ENCODE data around the gene KIF26A. TPM values are rescaled to one million over a fixed set of nuclear protein-coding genes. Genes with fewer than 3 reads are reported as not detected.
A peak's percentile ranks its signal among the peaks of the same experiment; 100 is the strongest.

Gene KIF26A
- total RNA-seq = 23.8 and 31.8 TPM in 2 replicates

DNA sequence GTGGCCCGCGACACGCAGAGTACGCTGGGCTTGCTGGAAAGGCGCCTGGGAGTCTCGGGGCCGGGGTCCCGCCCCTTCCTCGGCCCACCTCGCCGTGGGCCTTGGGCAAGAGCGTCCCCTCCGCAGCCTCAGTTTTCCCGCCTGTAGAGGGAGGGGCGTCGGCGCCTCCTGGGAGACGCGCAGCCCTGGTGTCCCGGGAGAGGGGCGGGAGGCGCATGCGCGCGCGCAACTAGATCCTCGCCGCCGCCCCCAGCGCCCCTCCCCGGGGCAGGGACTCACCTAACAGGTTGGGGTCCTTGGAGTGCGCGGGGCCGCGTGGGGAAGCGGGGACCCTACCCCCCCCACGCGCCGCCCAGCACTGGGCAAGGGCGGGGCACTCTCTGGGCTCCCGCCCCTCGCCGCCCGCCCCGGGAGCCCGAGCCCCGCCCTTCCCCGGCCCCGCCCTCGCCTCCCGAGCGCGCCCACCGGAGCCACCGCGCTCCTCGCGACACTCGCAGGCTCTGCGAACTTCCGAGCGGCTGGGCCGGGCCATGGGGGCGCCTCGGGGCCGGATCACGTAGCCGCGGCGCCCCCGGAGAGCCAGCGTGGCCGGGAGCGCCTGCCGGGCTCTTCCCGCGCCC is at the start of gene KIF26A:
TSS of gene KIF26A (plus strand) at position 490 of the 620 bp plus-strand sequence. CDS start 136 bp downstream, outside the sequence.
- DNase-seq = no peak

DNA sequence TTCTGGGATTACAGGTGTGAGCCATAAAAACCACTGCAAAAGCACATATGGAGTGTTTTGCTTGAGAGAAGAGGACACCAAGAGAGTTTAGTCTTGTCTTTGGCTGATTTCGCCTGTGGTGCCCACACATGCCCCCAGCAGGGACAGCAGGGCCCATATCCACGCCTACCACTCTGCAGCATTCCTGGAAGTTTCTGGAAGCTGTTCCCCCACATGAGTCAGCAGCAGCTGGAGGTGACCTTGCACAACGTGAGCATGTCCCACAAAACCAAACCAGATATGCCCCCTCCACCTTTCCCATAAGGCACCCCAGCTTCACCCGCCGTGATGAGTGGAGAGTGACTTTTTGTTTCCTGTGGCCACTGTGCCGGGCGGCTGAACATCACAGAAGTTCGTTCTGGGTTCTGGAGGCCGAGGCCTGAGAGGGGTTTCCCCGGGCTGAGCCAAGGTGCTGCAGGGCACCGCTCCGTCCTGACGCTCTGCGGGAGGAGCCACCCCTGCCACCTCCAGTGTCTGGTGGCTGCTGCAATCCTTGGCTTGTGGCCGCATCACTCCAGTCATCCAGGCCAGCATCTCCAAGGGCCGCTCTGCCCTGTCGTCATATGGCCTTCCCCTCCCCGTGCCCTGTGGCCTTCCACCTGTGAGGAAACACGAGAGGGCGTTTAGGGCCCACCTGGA is 48.2 kb upstream of the KIF26A start:
- no peak for DNase-seq

DNA sequence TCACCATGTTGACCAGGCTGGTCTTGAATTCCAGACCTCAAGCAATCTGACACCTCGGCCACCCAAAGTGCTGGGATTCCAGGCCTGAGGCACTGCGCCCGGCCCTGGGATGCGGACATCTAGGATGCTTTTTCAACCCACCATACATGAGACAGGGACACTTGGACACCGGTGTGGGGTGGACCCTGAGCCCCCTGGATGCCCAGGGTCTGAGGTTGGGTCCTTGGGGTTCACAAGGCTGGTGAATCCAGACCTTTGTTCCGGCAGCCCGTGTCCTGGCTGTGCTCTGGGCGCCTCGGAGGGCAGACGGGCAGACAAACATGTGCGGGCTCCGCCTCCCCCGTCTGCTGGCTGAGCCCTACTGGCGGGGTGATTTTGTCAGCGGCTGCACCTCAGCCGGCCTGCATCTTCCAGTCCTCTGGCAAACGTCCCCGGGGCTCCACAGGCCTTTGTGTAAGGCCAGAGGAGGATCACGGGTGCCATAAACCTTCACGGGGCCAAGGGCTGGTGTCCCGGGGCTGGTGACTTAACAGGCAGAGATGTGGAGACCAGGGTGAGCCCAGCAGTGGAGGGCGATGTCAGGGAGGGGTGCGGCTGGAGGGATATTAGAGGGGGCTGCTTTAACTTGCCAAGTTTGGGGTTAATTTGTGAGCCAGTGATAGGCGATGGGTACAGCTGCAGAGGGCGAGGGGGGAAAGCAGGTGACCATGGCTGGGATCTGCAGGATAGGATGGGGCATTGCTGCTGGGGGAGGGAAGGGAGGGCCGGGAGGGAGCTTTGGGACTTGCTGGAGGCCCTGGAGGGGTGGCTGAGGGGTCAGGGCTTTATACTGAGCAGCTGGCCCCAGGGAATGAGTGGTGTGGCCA is 47.1 kb upstream of the KIF26A start:
- no peak for DNase-seq

DNA sequence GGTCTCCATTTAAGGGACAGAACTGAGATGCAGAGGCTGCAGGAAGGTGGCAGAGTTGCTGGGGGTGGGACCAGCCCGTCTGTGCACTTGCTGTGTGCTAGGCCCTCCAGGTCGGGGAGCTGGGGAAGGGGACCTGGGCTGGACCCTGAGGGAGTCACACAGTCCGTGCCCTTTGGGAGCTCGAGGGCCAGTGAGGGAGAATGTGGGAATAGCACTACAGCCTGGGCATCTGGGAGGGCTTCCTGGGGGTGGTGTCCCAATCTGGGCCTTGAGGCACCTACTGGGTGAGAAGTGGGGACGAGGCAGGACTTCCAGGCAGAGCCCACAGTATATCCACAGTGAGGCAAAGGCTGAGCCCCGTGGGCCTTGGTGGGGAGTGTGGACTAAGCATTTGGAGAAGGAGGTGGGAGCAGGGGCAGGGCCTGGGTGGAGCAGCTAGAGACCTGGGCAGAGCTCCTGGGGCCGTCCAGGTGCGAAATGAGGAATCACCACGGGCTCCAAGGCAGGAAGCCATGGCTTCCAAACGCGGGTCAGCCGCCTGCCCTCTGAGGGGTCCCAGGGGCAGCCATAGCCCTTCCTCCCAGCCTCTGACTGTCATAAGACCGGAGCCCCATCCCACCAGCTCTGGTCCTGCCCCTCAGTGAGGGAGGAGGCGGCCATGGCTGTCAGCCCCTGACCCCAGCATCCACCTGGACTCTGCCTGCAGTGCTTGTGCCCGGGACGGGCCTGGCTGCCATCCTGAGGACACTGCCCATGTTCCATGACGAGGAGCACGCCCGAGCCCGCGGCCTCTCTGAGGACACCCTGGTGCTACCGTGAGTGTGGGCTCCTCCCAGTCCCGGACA is 46.2 kb upstream of the KIF26A start:
- DNase-seq = no peak

DNA sequence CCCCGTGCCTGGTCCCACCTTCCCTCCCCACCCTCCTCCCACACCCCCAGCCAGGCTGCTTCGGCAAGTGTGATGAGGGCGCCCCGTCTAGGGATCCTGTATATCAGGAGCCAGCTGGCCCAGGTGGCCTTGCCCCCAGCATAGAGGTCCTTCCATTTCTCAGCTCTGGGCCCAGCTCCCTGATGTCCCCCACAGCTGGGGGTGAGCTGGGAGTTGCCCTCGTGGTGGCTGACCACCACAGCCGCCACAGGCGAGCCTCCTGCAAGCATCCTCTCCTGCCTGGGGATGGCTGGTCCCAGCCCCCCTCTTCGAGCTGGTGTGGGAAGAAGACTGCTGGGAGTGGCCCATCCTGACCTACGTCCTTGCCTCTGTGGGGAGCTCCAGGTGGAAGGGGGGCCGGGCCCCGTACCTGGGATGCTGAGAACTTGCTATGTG is 45.4 kb upstream of the KIF26A start:
- no peak for DNase-seq

DNA sequence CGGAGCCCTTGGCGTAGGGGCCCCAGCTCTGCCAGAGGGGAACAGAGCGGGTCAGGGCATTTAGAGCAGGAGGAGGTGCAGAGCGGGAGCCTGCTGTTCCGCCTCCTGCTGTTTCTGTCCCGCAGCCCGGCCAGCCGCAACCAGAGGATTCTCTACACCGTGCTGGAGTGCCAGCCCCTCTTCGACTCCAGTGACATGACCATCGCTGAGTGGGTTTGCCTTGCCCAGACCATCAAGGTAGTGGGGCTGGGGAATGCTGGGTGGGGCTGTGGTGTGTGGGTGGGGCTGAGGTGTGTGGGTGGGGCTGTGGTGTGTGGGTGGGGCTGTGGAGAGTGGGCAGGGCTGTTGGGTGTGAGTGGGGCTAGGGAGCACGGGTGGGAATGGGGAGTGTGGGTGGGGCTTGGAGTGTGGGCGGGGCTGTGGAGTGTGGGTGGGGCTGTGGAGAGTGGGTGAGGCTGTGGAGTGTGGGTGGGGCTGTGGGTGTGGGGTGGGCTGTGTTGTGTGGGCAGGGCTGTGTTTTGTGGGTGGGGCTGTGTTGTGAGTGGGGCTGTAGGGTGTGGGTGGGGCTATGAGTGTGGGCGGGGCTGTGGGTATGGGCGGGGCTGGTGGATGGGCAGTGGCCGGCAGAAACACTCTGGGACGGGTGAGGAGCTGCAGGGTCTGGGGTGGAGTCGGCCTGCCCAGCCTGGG is 44.9 kb upstream of the KIF26A start:
- peak; percentile 8 for DNase-seq

DNA sequence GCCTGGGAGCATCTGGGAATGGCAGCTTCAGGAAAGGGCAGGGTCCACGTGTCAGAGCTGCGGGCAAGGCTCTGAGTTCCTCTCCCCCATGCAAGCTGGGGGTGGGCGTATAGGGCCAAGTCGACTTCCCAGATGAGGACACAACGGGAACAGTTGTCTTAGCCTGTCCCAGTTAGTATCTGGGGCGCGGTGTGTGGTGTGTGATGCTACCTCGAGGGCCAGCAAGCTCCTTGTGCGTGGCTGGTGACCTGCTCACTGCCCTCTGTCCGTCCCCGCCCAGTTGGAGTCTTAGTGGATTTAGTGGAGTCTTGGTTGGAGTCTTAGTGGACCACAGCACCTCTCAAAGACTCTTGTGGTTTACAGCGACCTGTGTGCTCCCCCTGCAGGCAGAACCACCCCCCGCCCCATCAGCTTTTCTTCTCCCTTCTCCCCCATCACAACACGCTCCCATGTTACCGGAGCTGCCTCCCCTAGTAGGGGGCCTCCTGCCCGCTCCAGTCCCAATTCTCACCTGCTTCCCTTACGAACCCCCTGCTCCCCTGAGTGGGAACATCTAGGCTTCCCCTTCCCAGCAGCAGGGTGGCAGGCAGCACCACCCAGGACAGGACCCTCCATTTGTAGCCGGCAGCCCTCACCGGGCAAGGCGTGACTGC is 44.2 kb upstream of the KIF26A start:
- DNase-seq = peak; percentile 6

DNA sequence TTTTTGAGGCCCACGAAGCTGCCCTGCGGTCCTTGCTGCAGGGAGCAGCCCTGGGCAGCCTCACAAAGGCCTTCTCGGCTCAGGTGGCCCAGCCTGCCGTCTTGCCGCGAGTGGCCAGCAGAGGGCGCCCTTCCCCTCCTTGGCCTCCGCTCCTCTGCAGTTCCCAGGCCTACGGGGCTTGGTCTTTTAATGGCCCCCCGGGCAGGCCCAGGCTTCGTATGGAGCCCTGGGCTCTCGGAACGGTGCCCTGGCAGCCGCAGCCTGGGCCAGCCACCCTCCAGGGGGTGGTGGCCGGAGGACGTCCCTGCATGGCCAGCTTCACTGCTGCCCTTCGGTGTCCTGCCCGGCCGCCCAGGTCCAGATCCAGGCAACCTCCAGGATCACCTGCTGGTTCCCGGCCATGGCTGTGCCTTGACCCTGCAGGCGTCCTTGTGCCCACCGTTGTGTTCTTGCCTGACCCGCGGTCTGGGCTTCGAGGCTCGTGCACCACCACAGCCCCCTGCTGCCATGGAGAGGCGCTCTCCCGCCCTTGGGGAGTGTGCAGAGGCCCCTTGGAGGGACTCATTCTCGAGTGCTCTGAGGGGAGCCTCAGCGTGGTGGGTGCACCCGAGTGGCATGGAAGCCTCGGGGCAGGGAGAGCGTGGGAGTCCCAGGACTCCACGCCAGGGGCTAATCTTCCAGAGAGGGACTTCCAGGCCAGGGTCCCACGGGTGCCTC is 43.5 kb upstream of the KIF26A start:
- peak; percentile 75 for DNase-seq

DNA sequence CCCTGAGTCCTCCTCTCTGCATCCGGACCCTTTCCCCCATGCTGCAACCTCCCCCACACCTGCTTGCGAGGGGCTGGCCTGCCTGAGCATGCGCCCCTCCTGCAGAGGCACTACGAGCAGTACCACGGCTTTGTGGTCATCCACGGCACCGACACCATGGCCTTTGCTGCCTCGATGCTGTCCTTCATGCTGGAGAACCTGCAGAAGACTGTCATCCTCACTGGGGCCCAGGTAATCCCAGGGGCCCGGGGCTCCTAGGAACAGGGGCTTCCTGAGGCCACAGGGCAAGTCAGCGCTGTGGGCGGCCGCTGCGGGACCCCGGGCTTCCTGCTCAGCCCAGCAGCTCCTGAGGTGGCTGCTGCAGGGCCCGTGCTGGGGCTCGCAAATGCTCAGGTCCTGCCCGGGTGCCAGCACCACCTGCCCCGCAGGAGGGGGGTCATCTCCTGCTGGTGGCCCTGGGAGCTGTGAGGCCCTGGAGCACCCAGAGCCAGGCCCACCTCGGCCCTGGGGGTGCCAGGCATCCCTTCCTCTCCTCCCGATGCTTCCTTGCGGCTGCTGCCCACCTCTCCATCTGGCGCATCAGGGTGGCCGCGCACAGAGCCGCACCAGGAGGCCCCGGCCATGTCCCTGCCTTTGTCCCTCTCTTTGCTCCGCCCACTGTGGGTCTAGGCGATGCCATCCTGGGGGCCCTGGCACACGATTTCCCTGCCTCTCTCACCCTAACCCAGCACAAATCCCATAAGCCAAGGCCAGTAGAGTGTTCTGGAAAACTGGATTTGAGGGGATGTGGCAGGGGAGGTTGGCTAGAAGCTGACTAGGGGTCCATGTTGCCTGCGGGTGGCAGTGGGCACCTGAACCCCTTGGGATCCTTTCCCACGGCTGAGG is 42.7 kb upstream of the KIF26A start:
- no peak for DNase-seq

DNA sequence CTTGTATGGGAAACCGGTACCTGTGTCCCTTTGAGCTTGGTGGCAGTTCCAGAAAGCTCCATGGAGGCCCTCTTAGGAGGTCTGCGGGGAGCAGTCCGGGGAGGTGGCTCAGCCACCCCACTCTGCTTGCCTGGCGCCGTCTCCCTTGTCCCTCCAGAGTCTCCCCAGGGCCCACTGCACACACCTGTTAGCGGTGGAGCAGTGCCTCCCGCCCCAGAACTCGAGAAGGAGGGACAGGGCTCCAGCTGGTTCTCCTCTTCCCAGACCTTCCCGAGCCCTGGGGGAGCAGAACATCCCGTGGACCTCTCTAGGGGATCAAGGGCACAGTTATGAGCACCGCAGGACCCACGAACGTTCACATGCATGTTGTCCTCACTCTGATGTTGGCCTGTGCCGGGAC is 42.1 kb upstream of the KIF26A start:
- DNase-seq = no peak

DNA sequence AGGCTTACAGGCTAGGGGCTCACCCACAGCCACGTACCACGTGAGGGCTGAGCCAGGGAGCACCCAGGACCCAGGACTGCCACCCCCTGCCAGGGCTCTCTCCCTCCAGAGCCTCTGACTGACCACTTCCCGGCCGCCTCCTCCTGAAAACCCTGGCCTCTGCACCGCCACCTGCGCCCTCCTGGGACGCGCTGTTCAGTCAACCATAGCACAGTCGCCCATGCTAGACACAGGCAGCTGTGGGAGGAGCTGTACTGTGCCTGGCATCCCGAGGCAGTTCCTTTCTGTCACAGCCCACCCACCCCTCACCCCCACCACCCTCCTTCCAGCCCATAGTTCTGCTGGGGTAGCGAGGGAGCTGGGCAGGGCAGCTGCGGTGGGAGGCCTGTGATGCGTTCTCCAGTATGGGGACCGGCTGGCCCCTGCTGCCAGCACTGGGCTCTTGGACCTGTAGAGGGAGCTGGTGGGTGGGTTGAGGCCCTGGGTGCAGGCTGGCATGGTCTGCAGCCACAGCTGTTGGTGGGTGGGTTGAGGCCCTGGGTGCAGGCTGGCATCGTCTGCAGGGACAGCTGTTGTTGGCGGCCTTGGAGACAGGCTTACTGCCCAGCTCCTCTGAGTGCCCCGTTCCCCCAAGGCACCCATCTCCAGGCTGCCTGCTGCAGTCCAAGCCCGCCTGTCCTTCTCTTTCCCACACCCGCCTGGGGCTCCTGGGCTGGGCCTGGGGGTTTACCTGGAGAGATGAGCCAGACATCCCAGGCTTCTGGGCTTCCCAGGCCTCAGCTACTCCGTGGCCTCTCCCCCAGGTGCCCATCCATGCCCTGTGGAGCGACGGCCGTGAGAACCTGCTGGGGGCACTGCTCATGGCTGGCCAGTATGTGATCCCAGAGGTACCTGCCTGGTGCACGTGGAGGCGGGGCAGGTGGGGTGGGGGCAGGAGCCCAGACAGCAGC is 41.4 kb upstream of the KIF26A start:
- DNase-seq = peak; percentile 11

DNA sequence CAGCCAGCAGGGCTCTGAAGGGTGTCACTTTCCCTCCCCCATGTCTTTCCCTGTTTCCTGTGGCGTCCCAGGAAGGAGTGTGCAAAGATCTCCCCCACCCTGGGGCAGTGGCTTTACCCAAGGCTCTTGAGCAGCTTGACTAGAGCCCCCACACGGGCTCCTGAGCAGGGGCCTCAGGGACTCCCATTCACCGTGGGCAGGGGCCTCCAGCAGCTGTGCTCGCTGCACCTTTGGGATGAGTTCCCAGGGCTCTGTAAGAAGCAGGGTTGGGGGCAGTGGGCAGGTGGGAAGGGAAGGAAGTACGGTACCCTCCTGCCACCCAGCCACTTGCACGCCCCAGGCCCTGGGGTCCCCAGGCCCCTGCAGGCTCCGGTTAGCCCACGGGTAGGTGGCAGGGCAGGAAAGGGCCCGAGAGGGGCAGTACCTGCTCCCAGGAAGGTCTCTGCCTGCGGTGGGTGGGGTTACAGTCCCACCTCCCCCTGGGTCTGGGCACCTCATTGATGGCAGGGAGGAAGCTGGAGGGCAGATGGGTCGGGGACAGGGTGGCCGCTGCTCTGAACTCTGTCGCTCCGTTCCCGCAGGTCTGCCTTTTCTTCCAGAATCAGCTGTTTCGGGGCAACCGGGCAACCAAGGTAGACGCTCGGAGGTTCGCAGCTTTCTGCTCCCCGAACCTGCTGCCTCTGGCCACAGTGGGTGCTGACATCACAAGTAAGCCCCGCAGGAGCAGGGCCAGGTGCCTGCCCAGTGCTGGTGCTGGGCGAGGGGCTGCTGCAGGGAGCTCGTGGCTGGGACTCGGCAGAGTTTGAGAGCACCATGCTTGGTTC is 39.9 kb upstream of the KIF26A start:
- no peak for DNase-seq

DNA sequence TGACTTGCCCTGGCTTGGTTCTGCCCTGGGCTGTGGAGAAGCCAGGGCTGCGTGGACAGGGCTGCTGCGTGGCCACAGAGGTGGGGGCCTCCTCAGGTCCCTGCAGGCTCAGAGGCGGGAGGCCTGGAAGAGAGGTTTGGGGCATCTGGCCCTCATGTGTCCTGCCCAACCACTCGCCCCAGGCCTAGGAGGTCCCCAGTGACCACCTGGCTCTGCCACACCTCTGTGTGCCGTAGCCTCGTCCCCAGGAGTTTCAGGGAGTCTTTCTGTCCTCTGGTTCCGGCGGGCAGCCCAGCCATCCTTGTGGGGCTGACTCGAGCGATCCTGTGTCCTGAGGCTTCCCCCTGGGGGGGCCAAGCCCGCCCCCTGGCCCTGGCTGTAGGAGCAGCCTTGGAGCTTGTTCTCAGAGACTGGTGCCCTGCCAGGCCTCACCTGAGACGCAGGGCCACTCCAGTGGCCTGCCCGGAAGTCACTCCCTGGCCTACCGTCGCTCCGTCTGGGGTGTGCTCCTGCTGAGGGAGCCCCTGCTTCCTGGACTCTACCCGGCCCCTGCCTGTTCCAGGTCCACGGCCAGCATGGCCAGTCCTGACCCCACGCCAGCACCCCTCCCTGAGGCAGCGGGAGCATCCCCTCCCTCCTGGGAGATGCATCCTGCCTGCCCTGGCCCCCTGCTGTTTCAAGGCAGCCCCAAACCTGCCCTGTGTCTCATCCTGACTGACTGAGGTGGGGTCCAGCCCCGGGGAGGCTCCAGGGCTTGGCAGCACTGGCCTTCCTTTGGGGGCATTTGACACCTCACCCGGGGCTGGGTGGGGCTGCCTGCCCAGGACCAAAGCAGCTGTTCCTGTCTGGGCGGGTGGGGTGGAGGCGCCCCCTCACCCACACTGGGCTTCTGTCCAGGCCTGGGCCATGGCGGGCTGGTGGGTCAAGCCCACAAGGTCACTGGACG is 39.0 kb upstream of the KIF26A start:
- DNase-seq = no peak

DNA sequence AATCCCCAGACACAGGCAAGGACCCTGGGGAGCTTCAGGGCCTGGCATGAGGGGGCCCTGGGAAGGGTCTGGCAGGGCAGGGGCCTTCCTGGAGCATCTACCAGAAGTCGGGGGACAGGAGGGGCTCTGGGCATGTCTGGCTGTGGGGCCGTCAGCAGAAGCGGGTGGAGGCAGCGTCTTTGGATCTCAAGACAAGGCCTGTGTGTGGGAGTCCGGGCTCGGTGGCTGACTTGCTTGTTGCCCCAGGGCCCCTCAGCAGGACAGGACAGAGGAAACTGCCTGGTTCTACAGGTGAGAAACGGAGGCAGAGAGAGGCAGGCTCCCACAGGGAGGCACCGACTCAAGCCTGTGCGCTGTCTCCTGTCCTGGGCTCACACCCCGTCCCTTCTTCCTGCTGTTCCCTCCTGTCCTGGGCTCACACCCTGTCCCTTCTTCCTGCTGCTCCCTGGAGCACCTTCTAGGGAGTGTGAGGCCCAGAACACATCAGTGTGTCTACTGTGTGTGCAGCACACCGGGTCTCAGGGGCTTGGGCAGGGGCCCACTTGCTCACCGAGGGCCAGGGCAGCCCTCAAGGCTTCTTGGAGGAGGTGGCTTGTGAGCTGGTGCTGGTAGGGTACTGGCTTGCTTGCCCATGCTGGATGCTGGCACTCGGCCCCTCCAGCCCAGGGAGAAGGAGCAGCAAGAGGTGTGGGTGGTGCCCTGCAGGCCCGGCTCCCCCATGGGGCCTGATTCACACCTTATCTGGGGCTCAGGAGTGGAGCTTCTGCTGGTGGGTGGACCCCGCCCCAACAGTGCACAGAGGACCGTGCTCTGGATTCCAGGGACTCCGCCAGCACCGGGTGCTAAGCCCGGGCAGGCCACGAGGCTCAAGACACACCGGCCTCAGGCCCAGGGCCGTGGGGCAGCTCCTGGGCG is 38.0 kb upstream of the KIF26A start:
- no peak for DNase-seq

DNA sequence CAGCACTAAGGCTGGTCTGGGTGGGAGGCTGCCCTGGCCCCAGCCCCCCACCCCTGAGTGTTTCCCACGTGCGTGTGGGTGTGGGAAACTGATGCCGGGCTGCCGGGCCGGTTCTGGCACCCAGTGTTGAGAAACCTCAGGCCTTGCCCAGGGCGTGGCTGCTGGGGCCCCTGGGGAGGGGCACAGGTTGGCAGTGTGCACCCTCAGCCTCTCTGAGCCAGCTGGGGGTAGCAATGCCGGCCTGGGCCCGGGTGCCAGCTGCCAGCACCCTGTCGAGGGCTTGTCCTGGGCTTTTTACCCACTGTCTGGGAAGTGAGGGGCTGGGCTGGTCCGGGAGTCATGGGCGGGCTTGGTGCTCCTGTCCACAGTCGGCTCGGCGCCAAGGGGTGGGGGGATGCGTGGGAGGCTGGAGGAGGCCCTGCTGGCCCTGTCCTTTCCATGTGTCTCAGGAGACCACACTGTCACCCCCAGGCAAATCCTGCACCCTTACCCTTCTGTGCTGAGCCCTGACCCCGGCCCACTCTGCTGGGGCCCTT is 37.2 kb upstream of the KIF26A start:
- DNase-seq = no peak
